ENCODE data around the gene GRIN1. TPM values are rescaled to one million over a fixed set of nuclear protein-coding genes. Genes with fewer than 3 reads are reported as not detected.

The GRIN1 gene
- total RNA-seq, 2 experiments from 2014 or later, result 0.06 TPM; not detected in 1

- CTCF ChIA-PET, result interaction anchor here (1.4 kb wide), 1 partner anchor 49 kb away, joined by 4 read pairs; no protein-coding TSS in a partner anchor
- POLR2A ChIA-PET, result no interaction called here
These were observed 1.4 kb downstream of the GRIN1 start for GRCh38 chr9:137140151-137141012.

DNA sequence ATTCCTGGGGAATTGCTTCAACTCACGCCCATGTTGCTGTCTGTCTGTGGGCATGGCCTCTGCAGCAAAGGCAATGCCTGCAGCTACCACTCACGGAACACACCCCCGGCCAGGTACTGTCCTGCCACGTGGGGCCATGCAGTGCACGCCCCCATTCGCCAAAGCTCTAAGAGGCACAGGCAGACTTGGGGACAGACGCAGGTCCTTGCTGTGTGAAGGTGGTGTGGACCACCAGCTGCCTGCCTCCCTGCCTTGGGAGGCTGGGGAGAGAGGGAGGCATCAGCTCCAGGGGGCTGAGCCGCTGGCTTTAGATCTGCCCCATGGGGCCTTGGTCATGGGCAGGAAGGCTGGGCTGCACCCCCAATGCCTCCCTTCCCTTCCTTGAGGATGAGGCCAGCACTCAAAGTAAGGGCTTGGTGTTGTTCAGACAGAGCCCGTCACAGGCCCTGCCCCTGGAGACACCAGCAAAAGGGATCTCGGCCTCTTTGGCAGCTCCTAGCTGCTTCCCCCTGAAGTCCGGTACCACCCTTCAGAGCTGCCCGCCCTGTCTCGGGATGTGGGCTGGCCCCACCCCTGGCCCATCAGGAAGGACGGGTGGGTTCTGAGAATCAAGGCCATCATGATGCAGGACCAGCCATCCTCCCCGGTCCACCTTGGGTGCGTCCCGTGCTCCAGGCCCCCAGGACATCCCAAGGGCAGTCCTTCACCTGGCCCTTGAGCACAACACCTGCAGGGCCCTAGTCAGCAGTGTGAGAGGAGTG is 2.3 kb downstream of the GRIN1 start:
- CTCF ChIA-PET, result no interaction called here
- POLR2A ChIA-PET, result no interaction called here

DNA sequence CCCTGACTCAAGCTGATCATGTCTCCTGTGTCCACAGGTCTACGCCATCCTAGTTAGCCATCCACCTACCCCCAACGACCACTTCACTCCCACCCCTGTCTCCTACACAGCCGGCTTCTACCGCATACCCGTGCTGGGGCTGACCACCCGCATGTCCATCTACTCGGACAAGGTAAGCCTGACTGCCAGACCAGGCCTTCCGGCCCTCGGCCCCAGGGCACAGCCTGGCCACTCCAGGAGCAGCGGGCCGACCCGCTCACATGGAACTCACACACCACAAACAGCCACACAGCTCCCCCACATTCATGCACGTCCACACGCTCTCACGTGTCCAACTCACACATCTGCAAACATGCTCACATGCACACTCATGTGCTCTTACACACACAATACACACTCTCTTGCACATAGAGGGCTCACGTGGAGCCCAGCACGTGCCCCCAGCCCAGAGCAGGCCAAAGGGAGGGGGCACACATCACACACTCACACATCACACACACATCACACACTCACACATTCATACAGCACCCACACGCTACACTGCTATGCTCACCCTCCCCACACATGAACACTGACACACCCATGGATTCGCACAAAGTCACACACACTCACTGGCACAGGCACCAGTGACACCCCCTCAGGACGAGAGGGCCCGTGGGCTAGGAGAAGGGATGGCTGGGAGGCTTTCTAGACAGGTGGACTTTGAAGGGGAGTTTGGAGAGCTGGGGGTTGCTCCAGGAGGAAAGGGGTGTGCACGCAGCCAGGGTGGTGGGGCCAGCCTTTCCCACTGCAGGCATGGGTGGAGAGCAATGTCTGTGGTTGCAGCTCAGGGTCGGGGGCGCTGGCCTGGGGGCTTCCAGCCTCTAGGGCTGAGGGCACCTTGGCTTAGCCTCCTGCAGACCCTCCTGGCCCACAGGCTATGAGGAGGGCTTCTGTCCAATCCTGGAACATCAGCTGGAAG is 3.3 kb downstream of the GRIN1 start:
- CTCF ChIA-PET, result interaction anchor here (0.8 kb wide), 1 partner anchor 8 kb away, joined by 5 read pairs; no protein-coding TSS in a partner anchor
- POLR2A ChIA-PET, result no interaction called here

DNA sequence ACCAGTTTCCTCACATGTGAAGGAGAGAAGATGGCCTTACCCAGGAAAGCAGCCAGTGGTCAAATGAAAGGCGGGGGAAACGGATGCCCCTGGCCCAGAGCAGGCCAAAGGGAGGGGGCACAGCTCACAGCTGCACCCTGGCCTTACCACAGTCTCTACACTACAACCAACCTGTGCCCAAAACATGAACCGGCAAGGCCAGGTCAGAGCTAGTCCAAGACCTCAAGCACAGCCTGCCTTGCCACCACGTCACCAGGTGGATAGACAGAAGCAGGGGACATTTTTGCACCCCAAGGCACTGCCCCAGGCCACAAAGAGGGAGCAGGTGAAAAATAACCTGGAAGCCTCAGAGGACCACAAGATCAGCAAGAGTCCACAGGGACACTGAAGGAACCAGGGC is 4.5 kb downstream of the GRIN1 start:
- ChIA-PET CTCF (interaction anchor here (0.8 kb wide), 1 partner anchor 9 kb away, joined by 5 read pairs; no protein-coding TSS in a partner anchor), POLR2A (no interaction called here)

- POLR2A ChIA-PET, result no interaction called here
These were observed 7.0 kb downstream of the GRIN1 start for GRCh38 chr9:137145731-137146526.

GRCh38 chr9:137146527-137146918 is 7.6 kb downstream of the GRIN1 start:
- POLR2A ChIA-PET, result no interaction called here

More at GRCh38 chr9:137145731-137146526, 7.0 kb downstream of the GRIN1 start:
- CTCF ChIA-PET, result interaction anchor here (0.6 kb wide), 1 partner anchor 235 kb away, joined by 3 read pairs; no protein-coding TSS in a partner anchor

DNA sequence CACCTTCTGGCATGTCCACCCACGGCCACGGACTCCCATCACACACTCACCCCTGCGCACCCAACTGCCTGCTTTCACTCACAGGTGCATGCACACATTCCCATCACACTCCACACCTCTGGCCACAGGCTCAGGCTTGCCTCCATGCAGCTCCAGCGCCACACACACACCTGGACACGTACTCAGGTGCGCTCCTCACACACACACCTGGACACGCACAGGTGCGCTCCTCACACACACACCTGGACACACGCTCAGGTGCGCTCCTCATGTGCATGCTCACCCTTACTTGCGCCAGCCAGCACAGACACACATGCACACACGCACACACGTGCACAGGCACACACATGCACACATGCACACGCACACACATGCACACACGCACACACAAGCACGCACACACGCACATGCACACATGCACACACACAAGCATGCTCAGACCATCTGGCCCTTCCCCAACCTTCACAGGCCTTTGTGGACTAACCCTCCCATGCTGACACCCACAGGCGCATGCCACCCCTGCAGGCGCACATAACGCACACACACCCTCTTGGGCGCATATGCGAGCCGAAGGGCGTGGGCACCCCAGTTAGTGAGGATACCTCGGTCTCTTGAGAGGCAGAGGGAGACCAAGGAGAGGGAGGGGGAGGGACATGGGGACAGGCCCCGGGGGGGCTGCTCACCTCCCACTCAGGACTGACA is 8.3 kb downstream of the GRIN1 start:
- ChIA-PET POLR2A (no interaction called here), CTCF (no interaction called here)

More at GRCh38 chr9:137146527-137146918, 7.6 kb downstream of the GRIN1 start:
- CTCF ChIA-PET, result no interaction called here

- ChIA-PET CTCF (no interaction called here), POLR2A (no interaction called here)
These were observed 8.8 kb downstream of the GRIN1 start for GRCh38 chr9:137147793-137148160.

DNA sequence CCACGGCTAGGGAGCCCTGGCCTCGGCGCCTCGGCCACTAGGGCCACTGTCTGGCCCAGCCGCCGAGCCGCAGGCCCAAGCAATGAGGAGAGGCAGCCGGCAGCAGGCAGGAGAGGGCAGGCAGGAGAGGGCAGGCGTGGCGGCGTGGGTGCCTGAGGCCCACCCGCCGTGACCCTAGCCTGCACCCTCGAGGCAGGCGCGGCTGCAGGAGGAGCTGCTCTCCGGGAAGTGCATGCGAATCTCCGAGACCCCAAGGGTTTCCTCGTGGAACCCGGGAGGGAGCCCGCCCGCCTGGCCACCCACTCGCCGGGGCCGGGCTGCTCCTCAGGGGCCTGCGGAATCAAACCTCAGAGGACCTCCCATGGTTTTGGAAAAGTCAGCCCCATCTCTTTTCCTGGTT is 9.3 kb downstream of the GRIN1 start:
- CTCF ChIA-PET, result no interaction called here
- POLR2A ChIA-PET, result no interaction called here

DNA sequence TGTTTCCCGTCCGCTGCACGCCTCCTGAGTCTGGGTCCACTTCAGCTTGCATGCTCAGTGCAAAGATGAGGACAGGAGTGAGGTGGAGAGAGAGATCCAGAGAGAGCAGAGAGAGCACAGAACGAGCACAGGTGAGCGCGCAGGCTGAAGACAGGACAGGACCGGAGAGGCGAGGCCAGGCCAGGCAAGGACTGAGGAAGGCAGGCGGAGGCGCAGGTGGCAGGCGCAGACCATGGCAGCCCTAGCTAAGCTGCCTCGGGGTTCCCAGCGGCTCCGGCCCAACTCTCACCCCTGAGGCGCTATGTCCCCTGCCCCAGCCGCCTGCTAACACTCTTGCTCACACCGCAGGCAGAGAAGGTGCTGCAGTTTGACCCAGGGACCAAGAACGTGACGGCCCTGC is 9.7 kb downstream of the GRIN1 start:
- ChIA-PET POLR2A (no interaction called here), CTCF (interaction anchor here (1.3 kb wide), 1 partner anchor 41 kb away, joined by 3 read pairs; no protein-coding TSS in a partner anchor)

GRCh38 chr9:137149363-137149762 is 10.4 kb downstream of the GRIN1 start:
- POLR2A ChIA-PET, result no interaction called here
- CTCF ChIA-PET, result interaction anchor here (0.8 to 1.3 kb wide), 3 partner anchors 20 to 40 kb away, joined by 3 read pairs; no protein-coding TSS in a partner anchor

DNA sequence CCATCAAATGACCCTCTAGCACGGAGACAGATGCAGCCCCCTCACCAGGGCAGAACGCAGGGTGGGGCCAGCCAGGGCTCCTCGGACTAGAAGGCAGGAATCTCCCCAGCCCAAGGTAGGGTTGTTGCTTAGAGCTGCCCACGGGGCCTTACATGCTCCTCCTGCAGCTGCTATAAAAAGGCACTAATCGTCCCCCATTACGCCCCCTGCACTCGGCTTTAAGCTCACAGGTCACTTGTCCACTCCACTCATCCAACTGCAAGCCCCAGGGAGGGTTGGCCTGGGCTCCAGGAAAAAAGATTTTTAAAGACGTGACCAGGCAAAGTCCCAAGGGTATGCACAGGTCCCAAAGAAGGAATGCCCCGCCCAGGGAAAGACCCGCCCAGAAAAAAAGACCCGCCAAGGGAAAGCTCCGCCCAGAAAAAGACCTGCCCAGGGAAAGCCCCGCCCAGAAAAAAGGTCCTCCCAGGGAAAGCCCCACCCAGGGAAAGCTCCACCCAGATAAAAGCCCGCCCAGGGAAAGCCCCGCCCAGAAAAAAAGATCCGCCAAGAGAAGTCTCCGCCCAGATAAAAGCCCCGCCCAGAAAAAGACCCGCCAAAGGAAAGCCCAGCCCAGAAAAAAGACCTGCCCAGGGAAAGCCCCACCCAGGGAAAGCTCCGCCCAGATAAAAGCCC is 11.1 kb downstream of the GRIN1 start:
- CTCF ChIA-PET, result interaction anchor here (0.8 to 1.3 kb wide), 3 partner anchors 21 to 39 kb away, joined by 3 read pairs; no protein-coding TSS in a partner anchor

GRCh38 chr9:137150617-137151457 is 11.9 kb downstream of the GRIN1 start:
- POLR2A ChIA-PET, result interaction anchor here (0.7 to 1.2 kb wide), 4 partner anchors 21 to 158 kb away, joined by 4 to 5 read pairs (median 4); partner anchors contain the start of gene TPRN
- CTCF ChIA-PET, result interaction anchor here (0.6 to 2.2 kb wide), 4 partner anchors 21 to 116 kb away, joined by 3 to 5 read pairs (median 4); no protein-coding TSS in a partner anchor

More for the DNA sequence above, 11.1 kb downstream of the GRIN1 start:
- POLR2A ChIA-PET, result interaction anchor here (1.0 to 1.2 kb wide), 2 partner anchors 21 to 157 kb away, joined by 4 read pairs; no protein-coding TSS in a partner anchor

- CTCF ChIA-PET, result interaction anchor here (2.2 kb wide), 1 partner anchor 84 kb away, joined by 5 read pairs; no protein-coding TSS in a partner anchor
- POLR2A ChIA-PET, result no interaction called here
These were observed 14.0 kb downstream of the GRIN1 start for GRCh38 chr9:137152844-137153405.

- POLR2A ChIA-PET, result interaction anchor here (0.7 to 1.1 kb wide), 2 partner anchors 44 to 66 kb away, joined by 3 read pairs; no protein-coding TSS in a partner anchor
- CTCF ChIA-PET, result interaction anchor here (1.0 kb wide), 1 partner anchor 33 kb away, joined by 3 read pairs; no protein-coding TSS in a partner anchor
These were observed 17.8 kb downstream of the GRIN1 start for GRCh38 chr9:137156567-137157375.
